Psoas muscle (tissue), 8 donors: ENCODE results near the gene TSC2. TPM values are rescaled to one million over a fixed set of nuclear protein-coding genes. Genes with fewer than 3 reads are reported as not detected.

Experiments used
- ATAC-seq, 4 donors: fragments of 200-7000 bp; cut with Tn5 transposase; one replicate each; pipeline ENCODE4 v1.9.1; 2020; ENCODE audit warnings: moderate library complexity in 3 of 4, mild to moderate bottlenecking in 2 of 4
- DNase-seq, 2 donors: peaks; one replicate each; pipeline ENCODE4 v3.0.0-alpha.2; 2020
- H3K27ac ChIP-seq: fragments of 200-600 bp; one replicate; pipeline ENCODE4 v1.8.0; 2022
- H3K27me3 ChIP-seq, 3 donors: fragments of 200-600 bp in 1 of 3; one replicate each; pipeline versions ENCODE4 v1.6.1 to v1.8.0; 2013 to 2022; ENCODE audit warnings: low read length in 2 of 3, mild to moderate bottlenecking in 2 of 3, moderate library complexity in 1 of 3; ENCODE audit not compliant: insufficient read depth in 3 of 3
- H3K36me3 ChIP-seq, 2 donors: fragments of 200-600 bp in 1 of 2; one replicate each; pipeline versions ENCODE4 v1.6.1 to v1.8.0; 2013 to 2022; ENCODE audit warnings: low read depth in 1 of 2, mild to moderate bottlenecking in 1 of 2, moderate library complexity in 1 of 2; ENCODE audit not compliant: insufficient read depth in 1 of 2
- H3K4me1 ChIP-seq: fragments of 200-600 bp; one replicate; pipeline ENCODE4 v1.8.0; 2022
- H3K4me3 ChIP-seq: fragments of 200-600 bp; one replicate; pipeline ENCODE4 v1.8.0; 2022; ENCODE audit warnings: mild to moderate bottlenecking
- H3K9me3 ChIP-seq: fragments of 200-600 bp; one replicate; pipeline ENCODE4 v1.8.0; 2022
- CTCF ChIP-seq: fragments of 200-600 bp; IDR thresholded peaks from one replicate; pipeline ENCODE4 v1.8.0; 2022; ENCODE audit warnings: antibody characterized with exemption
- WGBS, 3 donors: extraction: QIAGEN DNeasy Blood & Tissue Kit; methylation state at CpG; one replicate each; pipeline versions ENCODE4 v1.1.6 to v1.1.7; 2013; 5-methylcytosine and 5-hydroxymethylcytosine counted together
- intact Hi-C, 2 donors: fragments of 100-400 bp; cut with DNase I; formaldehyde crosslinking; loops; one replicate each; pipeline versions ENCODE4 v1.11.0 to v1.14.2; 2022
- polyA plus RNA-seq, 3 donors: library from polyadenylated mRNA; stranded (reverse); fragments of 200-250 nt; gene quantifications; one replicate each; pipeline ENCODE4 v1.2.3, GENCODE V29; 2013
- total RNA-seq, 4 donors: library from RNA; stranded (reverse); fragmentation: NEBNext Ultra II Directional in 2 of 4; extraction: Animal tissue kit (Norgen Biotek cat#: 25700) in 2 of 4; gene quantifications; one replicate each; pipeline versions ENCODE4 v1.2.1 to v1.2.4, GENCODE V29; 2021 to 2023
- donor health status: healthy with polysubstance abuse.
- donor health status: DM: no; HTN: no; CAD: no; lungs with moderate emphysema.
- donor health status: Bipolar disorder and iron deficiency.
- donor health status: healthy.
- donor health status: DM: yes; HTN: yes; CAD: no.
- donor health status: DM: no; HTN: no; CAD: no.
- donor health status: DM: no; HTN: no; CAD: no.
- donor health status: DM: yes; HTN: yes; CAD: no.

The TSC2 gene
- total and polyA plus RNA-seq, 7 donors, result 27.8 to 89.9 (median 60.8) TPM

- peaks cover 3 to 92% of the 10 kb centered on the region in 2 donors for H3K36me3 ChIP-seq
- H3K4me1 ChIP-seq, result peaks cover 14% of the 10 kb centered on the region
- DNase-seq (no peak), ATAC-seq (no peak)
- no peak overlapping the region for H3K4me3 ChIP-seq
- no peaks in the 10 kb centered on the region for H3K9me3 ChIP-seq
- no peaks in the 10 kb centered on the region for H3K27me3 ChIP-seq
- TF ChIP-seq CTCF, result no peak
- intact Hi-C loops, result no loop called here
- H3K27ac ChIP-seq, result no peak overlapping the region
- 89 to 93% (median 92%) methylated on average over 36 to 41 of the region's 41 CpGs for WGBS, 3 donors
Measured at GRCh38 chr16:2087748-2088631, 40.2 kb downstream of the TSC2 start.

DNA sequence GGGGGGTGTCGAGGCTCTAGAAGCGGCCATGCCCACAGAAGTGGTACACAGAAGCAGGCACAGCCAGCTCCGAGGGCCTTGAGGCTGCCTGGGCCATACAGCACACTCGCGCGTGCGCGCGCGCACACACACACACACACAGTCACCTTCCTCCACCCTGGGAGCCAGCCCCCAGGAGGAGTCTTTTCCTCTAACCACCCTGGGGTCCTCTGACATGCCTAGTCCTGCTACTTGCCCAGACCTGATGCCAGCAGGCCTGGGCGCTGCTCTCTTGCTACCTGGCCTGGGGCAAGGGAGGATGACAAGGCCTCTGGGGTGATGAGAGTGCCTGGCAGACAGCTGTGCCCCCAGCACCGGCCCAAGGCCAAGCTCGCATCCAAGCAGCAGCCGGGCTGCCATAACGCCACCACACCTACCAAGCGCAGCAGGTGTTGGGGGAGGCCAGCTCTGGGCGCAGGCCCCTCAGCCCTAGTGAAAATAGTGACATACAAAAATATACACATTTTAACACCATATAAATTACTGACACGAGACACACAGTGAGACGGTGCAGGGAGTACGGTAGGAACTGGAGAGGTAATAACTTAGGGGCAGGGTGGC is 41.1 kb downstream of the TSC2 start:
- Histone ChIP-seq H3K4me1 (peaks cover 14% of the 10 kb centered on the region), H3K9me3 (no peaks in the 10 kb centered on the region), H3K27me3 (no peaks in the 10 kb centered on the region), H3K4me3 (no peak overlapping the region), H3K27ac (peak overlapping the region; percentile 87), H3K36me3 (peaks cover 8 to 92% of the 10 kb centered on the region in 2 donors)
- intact Hi-C loops, result no loop called here
- ATAC-seq (no peak), DNase-seq (no peak)
- 77 to 84% (median 80%) methylated on average over 20 of the region's 20 CpGs for WGBS, 3 donors
- TF ChIP-seq CTCF, result no peak

DNA sequence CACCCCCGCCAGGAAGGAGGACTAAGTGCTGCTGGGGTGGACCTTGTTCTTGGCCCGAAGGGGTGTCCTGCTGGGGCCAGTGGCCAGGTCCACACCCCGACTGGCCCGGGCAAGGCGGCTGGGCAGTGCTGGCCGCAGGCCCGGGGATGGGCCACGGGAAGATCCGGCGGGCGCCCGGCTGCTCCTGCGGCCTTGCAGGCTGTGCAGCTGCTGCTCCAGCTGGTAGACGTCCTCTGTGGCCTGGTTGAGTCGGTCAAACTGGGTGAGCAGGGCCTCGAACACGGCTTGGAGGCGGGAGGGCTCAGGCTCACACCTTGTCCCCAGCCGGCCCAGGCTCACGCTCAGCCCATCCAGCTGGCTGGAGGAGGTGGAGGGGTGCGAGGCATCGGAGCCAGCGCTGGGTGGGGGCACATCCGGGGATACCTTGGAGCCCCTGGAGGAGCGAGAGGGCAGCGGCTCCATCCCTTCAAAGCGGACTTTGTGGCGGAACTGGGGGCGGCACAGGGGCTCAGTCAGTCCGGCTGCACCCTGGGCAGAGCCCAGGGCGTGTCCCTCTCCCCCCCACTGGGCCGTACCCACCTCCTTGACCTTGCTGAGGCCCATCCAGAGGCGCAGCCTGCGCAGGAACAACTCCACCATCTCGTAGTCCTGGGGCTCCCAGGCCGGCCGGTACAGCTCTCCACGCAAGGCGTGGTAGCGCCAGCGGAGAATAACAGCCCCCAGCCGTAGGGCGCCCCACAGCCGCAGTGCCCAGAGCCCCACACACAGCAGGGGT is 42.1 kb downstream of the TSC2 start:
- Histone ChIP-seq H3K36me3 (peaks cover 8 to 92% of the 10 kb centered on the region in 2 donors), H3K4me3 (no peak overlapping the region), H3K27me3 (no peaks in the 10 kb centered on the region), H3K9me3 (no peaks in the 10 kb centered on the region), H3K27ac (peak overlapping the region; percentile 87), H3K4me1 (peaks cover 14% of the 10 kb centered on the region)
- intact Hi-C loops, result no loop called here
- TF ChIP-seq CTCF, result no peak
- WGBS, 3 donors, result 25 to 58% (median 39%) methylated on average over 38 to 44 of the region's 44 CpGs
- ATAC-seq, result peak in 3 of 4 donors; percentile 0 to 6 (median 2)
- DNase-seq, result no peak

GRCh38 chr16:2090481-2090776 is 42.6 kb downstream of the TSC2 start:
- ATAC-seq (peak; percentile 40 to 68 (median 57)), DNase-seq (peak; percentile 47 to 83)
- no peaks in the 10 kb centered on the region for H3K27me3 ChIP-seq
- peak overlapping the region; percentile 38 for H3K4me3 ChIP-seq
- H3K9me3 ChIP-seq, result no peaks in the 10 kb centered on the region
- peak overlapping the region; percentile 87 for H3K27ac ChIP-seq
- intact Hi-C loops, result no loop called here
- H3K4me1 ChIP-seq, result peaks cover 14% of the 10 kb centered on the region
- WGBS, 3 donors, result 28 to 49% (median 34%) methylated on average over 14 of the region's 14 CpGs
- peaks cover 8 to 92% of the 10 kb centered on the region in 2 donors for H3K36me3 ChIP-seq
- TF ChIP-seq CTCF, result no peak
